HG03457 (cell line): ENCODE results near the gene HBEGF.

Experiments
- ATAC-seq: cut with Tn5 transposase; IDR thresholded peaks from one replicate; pipeline ENCODE4 v1.9.1; 2021; ENCODE audit warnings: moderate number of reproducible peaks; ENCODE audit not compliant: unreplicated experiment

HBEGF gene

GRCh38 chr5:140305471-140305870 lies 40.9 kb downstream of the HBEGF start:
- ATAC-seq = no peak

GRCh38 chr5:140303966-140304365 lies 42.4 kb downstream of the HBEGF start:
- no peak for ATAC-seq

DNA sequence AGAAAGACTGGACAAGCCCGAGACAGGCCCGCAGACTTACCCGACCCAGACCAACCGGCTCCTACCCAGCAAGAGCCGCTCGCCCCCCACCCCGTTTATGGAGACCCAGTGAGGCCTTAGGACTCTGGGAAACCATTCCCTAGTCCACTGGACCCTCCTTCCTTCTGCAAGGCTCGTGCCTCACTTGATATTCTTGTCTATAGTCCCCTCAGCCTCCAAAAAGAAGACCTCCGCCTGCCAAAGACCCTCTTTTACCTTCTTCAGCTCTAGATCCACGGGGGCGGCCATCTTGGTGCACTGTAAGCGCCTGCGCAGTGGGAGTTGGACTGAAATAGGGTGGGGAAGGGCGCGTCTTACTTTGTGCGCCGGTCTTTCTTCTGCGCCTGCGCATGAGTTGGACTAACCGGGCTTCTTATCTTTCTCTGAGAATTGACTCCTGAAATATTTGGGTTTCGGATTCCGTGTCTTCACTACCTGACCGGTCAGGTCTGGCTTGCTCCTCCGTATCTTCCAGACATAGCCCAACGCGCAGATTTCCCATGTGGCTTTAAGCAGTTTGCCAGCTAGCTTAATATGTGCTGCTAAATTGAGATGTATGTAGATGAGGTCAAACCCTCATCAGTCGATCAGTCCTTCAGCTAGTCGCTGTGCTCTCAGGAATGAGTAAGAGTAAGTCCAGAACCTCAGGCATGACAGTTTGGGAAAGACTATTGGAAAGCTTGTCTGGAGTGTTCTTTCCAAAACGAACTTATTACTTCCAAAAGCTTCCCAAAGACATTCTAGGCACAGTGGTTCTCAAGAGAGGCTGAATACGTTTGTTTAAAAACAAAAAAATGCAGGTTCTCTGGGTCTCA lies 43.4 kb downstream of the HBEGF start, which contains the start of gene PFDN1:
Gene PFDN1 (minus strand): TSS at position 316 of the 854 bp plus-strand sequence. CDS start 28 bp downstream, at position 288.
- peak; percentile 92 for ATAC-seq

- ATAC-seq = no peak
These were observed 45.3 kb downstream of the HBEGF start for GRCh38 chr5:140301136-140301535.

- no peak for ATAC-seq
These were observed 47.3 kb downstream of the HBEGF start for GRCh38 chr5:140299056-140299455.

DNA sequence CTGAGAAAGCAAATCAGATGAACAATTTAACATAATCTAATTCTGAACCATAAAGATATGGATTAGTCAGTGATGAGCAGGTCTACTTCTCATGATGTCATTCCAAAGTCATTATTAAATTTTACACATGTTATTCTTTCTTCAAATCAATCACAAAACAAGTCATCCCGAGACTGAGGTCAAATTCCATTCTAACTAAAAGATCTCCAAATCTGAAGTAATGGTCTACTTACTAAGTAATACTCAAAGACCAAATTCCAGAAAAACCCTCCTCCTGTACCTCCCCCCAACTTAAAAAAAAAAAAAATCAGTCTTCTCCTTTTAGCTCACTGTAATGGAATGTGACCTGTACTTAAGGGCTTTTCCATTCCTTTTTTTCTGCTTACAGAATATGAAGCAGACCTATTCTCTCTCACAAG lies 48.2 kb downstream of the HBEGF start:
- no peak for ATAC-seq

DNA sequence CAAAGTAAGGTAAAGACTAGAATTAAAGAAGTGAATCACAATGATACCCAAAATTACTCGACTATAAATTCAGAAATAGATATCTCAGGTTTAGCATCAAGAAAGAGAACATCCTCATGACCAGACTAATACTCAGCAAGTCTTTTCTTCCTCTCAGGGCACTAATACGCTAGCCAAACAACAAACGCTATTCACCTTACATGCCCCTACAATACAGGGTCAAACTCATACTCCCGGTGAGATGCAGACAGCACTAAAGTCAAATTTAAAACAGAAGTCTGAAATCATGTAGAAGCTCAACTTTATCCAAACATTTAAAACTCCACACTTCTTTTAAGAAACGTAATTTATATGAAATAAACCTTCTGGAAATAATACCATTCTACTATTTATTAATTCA lies 49.1 kb downstream of the HBEGF start:
- ATAC-seq = no peak

- ATAC-seq = no peak
These were observed 50.1 kb downstream of the HBEGF start for GRCh38 chr5:140296289-140296688.

- no peak for ATAC-seq
These were observed 51.0 kb downstream of the HBEGF start for GRCh38 chr5:140295414-140295813.

- no peak for ATAC-seq
These were observed 51.6 kb downstream of the HBEGF start for GRCh38 chr5:140294753-140295152.

DNA sequence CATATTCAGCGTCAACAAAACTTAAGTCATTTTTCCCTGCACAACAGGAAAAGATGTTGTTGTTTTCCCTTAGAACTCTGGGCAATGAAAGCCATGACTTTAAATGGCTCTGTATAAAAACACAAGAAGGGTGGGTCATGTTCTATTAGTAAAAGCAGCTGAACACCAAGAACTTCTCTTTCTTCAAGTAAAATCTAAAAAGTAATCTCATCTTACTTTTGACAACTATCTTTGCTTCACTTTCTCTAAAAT lies 52.6 kb downstream of the HBEGF start:
- no peak for ATAC-seq

- ATAC-seq = no peak
These were observed 53.1 kb downstream of the HBEGF start for GRCh38 chr5:140293091-140293848.

DNA sequence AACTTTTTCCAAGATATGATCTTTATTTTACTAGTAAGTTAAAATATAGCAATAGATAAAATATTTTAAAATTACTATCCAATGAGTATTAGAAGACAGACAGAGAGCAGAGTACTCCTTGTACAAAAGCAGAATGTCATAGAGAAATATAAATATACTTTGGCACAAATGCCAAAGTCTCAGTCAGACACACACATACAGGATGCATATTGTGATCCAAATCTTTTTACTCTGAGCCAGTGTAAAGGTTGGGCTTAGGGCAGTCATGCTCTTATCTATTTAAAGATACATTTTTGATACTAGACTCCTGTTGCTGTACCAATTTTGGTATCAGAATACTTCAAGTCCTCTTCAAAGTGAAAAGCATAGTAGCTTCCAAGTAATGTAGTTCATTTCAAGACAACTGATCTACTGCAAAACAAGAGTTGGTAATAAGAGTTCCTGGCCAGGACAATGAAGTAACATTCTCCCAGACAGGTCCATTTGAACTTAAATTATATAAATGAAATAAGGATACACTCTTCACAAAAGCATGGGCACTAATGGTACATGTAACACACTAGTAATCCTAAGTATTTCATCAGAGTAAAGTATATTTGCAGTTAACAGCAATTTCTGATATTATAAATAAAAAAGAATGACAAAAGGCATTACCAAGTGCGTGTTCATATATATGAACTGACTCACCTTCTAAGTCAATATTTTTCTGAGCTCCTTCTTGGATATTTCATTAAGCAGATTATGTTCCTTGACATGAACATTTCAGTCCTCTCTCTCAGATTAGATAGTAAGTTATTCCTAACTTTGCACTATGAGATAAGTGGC lies 54.0 kb downstream of the HBEGF start:
- no peak for ATAC-seq

- no peak for ATAC-seq
These were observed 58.4 kb downstream of the HBEGF start for GRCh38 chr5:140287801-140288521.

DNA sequence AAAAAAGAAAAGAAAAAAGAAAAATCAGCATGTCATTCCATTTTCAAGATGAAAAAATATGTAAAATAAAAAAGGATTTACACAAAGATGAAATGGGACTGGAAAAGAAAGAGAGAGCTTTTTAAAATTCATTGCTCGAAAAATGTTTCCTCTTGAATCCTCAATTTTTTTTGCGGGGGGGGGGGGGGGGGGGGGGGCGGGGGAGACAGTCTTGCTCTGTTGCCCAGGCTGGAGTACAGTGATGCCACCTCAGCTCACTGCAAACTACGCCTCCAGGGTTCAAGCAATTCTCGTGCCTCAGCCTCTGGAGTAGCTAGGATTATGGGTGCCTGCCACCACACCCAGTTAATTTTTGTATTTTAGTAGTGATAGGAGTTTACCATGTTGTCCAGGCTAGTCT lies 60.0 kb downstream of the HBEGF start:
- no peak for ATAC-seq

DNA sequence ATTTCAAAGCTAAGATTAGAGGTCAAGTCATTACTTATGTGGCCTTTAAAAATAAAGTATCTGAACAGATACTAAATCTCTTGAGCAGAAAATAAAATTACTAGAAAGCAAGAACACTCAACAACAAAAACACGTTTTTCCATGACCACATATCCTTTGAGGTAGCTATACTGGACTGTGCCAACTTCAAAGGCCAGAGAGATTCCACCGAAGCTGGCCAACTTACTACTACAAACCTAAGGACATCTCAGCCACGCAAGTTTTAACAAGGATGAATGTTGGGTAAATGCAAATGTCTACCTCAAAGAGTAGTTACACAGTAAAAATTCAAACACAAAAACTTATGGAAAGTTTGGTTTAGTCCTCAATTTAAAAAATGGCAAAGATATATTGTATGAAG lies 62.4 kb downstream of the HBEGF start:
- ATAC-seq = no peak
